Tongue (tissue), 2 donors: ENCODE data around the gene RNF40. TPM values are rescaled to one million over a fixed set of nuclear protein-coding genes. Genes with fewer than 3 reads are reported as not detected.

Experiments used
- DNase-seq: peaks from one replicate; pipeline ENCODE4 v3.0.0-alpha.2; 2015
- total RNA-seq: library from RNA; depleted of rRNA; stranded (reverse); fragments of >200 nt; gene quantifications from one replicate; pipeline ENCODE4 v1.2.3, GENCODE V29; 2014

Gene RNF40
- 83.2 TPM for total RNA-seq

- peak; percentile 99 for DNase-seq
Measured at GRCh38 chr16:30761928-30762902, at the start of gene RNF40, which contains the start of gene CFAP119. TSS of gene RNF40 (plus strand) at chr16:30762322. CDS start at chr16:30762546, 224 bp downstream. TSS of gene CFAP119 (minus strand) at chr16:30762062. CDS start at chr16:30761748, 314 bp downstream.

- no peak for DNase-seq
Measured at GRCh38 chr16:30715750-30716445, 46.2 kb upstream of the RNF40 start.

- DNase-seq: no peak
Measured at GRCh38 chr16:30720086-30720485, 42.0 kb upstream of the RNF40 start.

GRCh38 chr16:30720694-30721093, 41.4 kb upstream of the RNF40 start:
- DNase-seq: no peak

GRCh38 chr16:30721167-30721566, 41.0 kb upstream of the RNF40 start:
- no peak for DNase-seq

GRCh38 chr16:30721606-30722005, 40.5 kb upstream of the RNF40 start:
- DNase-seq: no peak

- DNase-seq: no peak
Measured at GRCh38 chr16:30722443-30722842, 39.7 kb upstream of the RNF40 start.

GRCh38 chr16:30722916-30723315, 39.2 kb upstream of the RNF40 start:
- DNase-seq: no peak

- DNase-seq: no peak
Measured at GRCh38 chr16:30723725-30724355, 38.3 kb upstream of the RNF40 start.

GRCh38 chr16:30724641-30725417, 37.3 kb upstream of the RNF40 start:
- no peak for DNase-seq

GRCh38 chr16:30725418-30725792, 36.7 kb upstream of the RNF40 start:
- DNase-seq: no peak

- DNase-seq: no peak
Measured at GRCh38 chr16:30728321-30728720, 33.8 kb upstream of the RNF40 start.

GRCh38 chr16:30728899-30729672, 33.0 kb upstream of the RNF40 start:
- DNase-seq: no peak

- DNase-seq: no peak
Measured at GRCh38 chr16:30731411-30731810, 30.7 kb upstream of the RNF40 start.

- no peak for DNase-seq
Measured at GRCh38 chr16:30736995-30737793, 24.9 kb upstream of the RNF40 start.

GRCh38 chr16:30737794-30738648, 24.1 kb upstream of the RNF40 start:
- DNase-seq: no peak

GRCh38 chr16:30738984-30739951, 22.9 kb upstream of the RNF40 start:
- no peak for DNase-seq
